ENCODE data around the gene TCEANC.
"Not testable (repeated sequence)": the region's sequence is repeated elsewhere in the genome, so short reads cannot be mapped to it uniquely, and the experiment has no call there.

The TCEANC gene

GRCh38 chrX:13622401-13622964 lies 30.5 kb upstream of the TCEANC start:
- Histone ChIP-seq H3K4me3 (ENCODE audit: insufficient read length, low read depth) (no peak overlapping the region), H3K27me3 (ENCODE audit: insufficient read depth, insufficient read length) (no peaks in the 10 kb centered on the region), H3K9ac (ENCODE audit: insufficient read length, low read depth) (no peak overlapping the region), H3K4me1 (ENCODE audit: insufficient read depth, insufficient read length) (peaks cover 4% of the 10 kb centered on the region), H3K36me3 (ENCODE audit: insufficient read depth, insufficient read length, low read length) (no peaks in the 10 kb centered on the region), H3K9me3 (ENCODE audit: insufficient read depth, low read length) (peaks cover 17% of the 10 kb centered on the region; the same call in 1 of the 2 replicates)
- no peak for DNase-seq (ENCODE audit: low read depth, low spot score)
- TF ChIP-seq YY1 (IDR thresholded peaks at IDR 0.05; ENCODE audit: insufficient read depth, insufficient read length) (no peak), ZNF274 (IDR thresholded peaks at IDR 0.05; ENCODE audit: low read depth, low read length) (no peak), SUZ12 (IDR thresholded peaks at IDR 0.05; ENCODE audit: extremely low read depth, insufficient read depth, insufficient read length) (no peak)

DNA sequence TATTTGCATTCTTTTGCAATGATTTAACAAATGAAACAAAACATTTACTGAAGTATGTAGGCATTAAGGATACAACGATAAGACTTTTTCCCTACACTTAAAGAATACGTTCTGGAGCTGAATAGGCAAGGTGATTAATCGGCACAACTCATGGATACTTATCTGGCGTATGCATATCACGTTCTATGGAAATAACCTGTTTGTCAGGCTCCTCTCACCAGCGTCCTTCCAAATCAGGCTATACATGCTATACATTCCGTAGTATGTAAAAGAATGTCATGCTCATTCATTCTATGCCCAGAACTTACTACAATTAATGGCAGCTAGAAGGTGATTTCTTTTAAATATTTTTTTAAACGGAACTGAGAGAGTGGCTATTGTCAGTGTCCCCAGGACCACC lies 25.6 kb upstream of the TCEANC start:
- TF ChIP-seq ZNF274 (IDR thresholded peaks at IDR 0.05; ENCODE audit: low read depth, low read length): no peak
- TF ChIP-seq SUZ12 (IDR thresholded peaks at IDR 0.05; ENCODE audit: extremely low read depth, insufficient read depth, insufficient read length): no peak
- TF ChIP-seq YY1 (IDR thresholded peaks at IDR 0.05; ENCODE audit: insufficient read depth, insufficient read length): no peak
- DNase-seq (ENCODE audit: low read depth, low spot score): no peak
- H3K27me3 ChIP-seq (ENCODE audit: insufficient read depth, insufficient read length): no peaks in the 10 kb centered on the region
- H3K9ac ChIP-seq (ENCODE audit: insufficient read length, low read depth): no peak overlapping the region
- peaks cover 14% of the 10 kb centered on the region; the same call in 1 of the 2 replicates for H3K9me3 ChIP-seq (ENCODE audit: insufficient read depth, low read length)
- no peak overlapping the region for H3K4me3 ChIP-seq (ENCODE audit: insufficient read length, low read depth)
- no peaks in the 10 kb centered on the region for H3K4me1 ChIP-seq (ENCODE audit: insufficient read depth, insufficient read length)
- no peaks in the 10 kb centered on the region for H3K36me3 ChIP-seq (ENCODE audit: insufficient read depth, insufficient read length, low read length)

DNA sequence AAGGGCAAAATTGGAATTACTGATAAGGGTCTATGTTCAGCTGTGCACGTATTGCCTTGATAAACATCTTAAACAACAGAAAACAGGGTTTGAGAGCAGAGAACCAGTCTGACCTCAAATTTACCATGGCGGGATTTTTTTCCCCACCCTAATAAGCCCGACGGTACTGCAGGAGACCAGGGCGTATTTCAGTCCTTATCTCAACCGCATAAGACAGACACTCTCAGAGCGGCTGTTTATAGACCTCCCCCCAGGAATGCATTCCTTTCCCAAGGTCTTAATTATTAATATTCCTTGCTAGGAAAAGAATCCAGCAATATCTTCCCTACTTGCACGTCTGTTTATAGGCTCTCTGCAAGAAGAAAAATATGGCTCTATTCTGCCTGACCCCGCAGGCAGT lies 15.7 kb upstream of the TCEANC start:
- H3K27me3 ChIP-seq (ENCODE audit: insufficient read depth, insufficient read length); H3K9ac ChIP-seq (ENCODE audit: insufficient read length, low read depth); H3K36me3 ChIP-seq (ENCODE audit: insufficient read depth, insufficient read length, low read length); H3K4me3 ChIP-seq (ENCODE audit: insufficient read length, low read depth); DNase-seq (ENCODE audit: low read depth, low spot score); H3K4me1 ChIP-seq (ENCODE audit: insufficient read depth, insufficient read length): not testable (repeated sequence)
- peaks cover 19% of the 10 kb centered on the region; the same call in 1 of the 2 replicates for H3K9me3 ChIP-seq (ENCODE audit: insufficient read depth, low read length)

DNA sequence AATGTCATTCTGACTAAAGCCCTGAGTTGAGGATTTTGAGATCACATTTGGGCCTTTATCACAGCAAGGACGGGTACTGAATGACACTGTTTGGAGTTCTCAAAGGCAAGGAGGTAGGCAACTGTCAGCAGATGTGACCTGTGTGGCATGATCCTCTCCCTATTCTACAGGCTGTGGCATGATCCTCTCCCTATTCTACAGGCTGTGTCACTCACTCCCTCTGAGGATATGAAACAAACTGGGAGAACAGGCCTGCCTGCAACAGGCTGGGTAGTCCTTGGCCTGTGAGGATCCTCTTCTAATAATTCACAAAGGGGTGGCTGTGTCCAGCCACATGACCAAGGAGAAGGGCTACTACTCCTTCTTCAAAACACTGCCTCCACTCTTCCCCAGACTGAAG lies 14.9 kb upstream of the TCEANC start:
- Histone ChIP-seq H3K9ac (ENCODE audit: insufficient read length, low read depth) (no peak overlapping the region), H3K27me3 (ENCODE audit: insufficient read depth, insufficient read length) (no peaks in the 10 kb centered on the region), H3K4me1 (ENCODE audit: insufficient read depth, insufficient read length) (no peaks in the 10 kb centered on the region), H3K4me3 (ENCODE audit: insufficient read length, low read depth) (no peak overlapping the region), H3K36me3 (ENCODE audit: insufficient read depth, insufficient read length, low read length) (no peaks in the 10 kb centered on the region), H3K9me3 (ENCODE audit: insufficient read depth, low read length) (peaks cover 19% of the 10 kb centered on the region; the same call in 1 of the 2 replicates)
- DNase-seq (ENCODE audit: low read depth, low spot score): no peak
- TF ChIP-seq ZNF274 (IDR thresholded peaks at IDR 0.05; ENCODE audit: low read depth, low read length): no peak
- TF ChIP-seq YY1 (IDR thresholded peaks at IDR 0.05; ENCODE audit: insufficient read depth, insufficient read length): no peak
- TF ChIP-seq SUZ12 (IDR thresholded peaks at IDR 0.05; ENCODE audit: extremely low read depth, insufficient read depth, insufficient read length): no peak

DNA sequence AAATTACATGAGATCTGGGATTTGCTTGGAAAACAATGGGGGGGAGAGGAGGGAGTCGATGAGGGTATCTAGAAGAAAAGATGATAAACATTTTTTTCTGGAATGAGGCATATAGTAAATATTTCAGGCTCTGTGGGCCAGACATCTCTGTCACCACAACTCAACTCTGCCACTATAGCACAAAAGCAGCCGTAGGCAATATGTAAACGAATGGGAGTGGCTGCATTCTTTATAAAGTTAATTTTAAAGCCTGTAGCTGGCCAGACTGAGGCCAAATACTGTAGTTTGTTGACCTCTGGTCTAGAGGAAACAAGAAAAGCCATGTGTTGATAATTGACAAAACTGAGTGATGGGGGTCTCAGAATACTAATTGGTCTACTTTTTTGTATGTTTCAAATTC lies 14.1 kb upstream of the TCEANC start:
- H3K9ac ChIP-seq (ENCODE audit: insufficient read length, low read depth): no peak overlapping the region
- DNase-seq (ENCODE audit: low read depth, low spot score): no peak
- peaks cover 19% of the 10 kb centered on the region; the same call in 1 of the 2 replicates for H3K9me3 ChIP-seq (ENCODE audit: insufficient read depth, low read length)
- H3K27me3 ChIP-seq (ENCODE audit: insufficient read depth, insufficient read length): no peaks in the 10 kb centered on the region
- H3K4me3 ChIP-seq (ENCODE audit: insufficient read length, low read depth): no peak overlapping the region
- H3K36me3 ChIP-seq (ENCODE audit: insufficient read depth, insufficient read length, low read length): no peaks in the 10 kb centered on the region
- no peak for TF ChIP-seq ZNF274 (IDR thresholded peaks at IDR 0.05; ENCODE audit: low read depth, low read length)
- TF ChIP-seq SUZ12 (IDR thresholded peaks at IDR 0.05; ENCODE audit: extremely low read depth, insufficient read depth, insufficient read length): no peak
- TF ChIP-seq YY1 (IDR thresholded peaks at IDR 0.05; ENCODE audit: insufficient read depth, insufficient read length): no peak
- H3K4me1 ChIP-seq (ENCODE audit: insufficient read depth, insufficient read length): no peaks in the 10 kb centered on the region

DNA sequence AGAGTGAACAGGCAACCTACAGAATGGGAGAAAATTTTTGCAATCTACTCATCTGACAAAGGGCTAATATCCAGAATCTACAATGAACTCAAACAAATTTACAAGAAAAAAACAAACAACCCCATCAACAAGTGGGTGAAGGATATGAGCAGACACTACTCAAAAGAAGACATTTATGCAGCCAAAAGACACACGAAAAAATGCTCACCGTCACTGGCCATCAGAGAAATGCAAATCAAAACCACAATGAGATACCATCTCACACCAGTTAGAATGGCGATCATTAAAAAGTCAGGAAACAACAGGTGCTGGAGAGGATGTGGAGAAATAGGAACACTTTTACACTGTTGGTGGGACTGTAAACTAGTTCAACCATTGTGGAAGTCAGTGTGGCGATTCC lies 11.3 kb upstream of the TCEANC start:
- DNase-seq (ENCODE audit: low read depth, low spot score); H3K9ac ChIP-seq (ENCODE audit: insufficient read length, low read depth); H3K4me1 ChIP-seq (ENCODE audit: insufficient read depth, insufficient read length); H3K36me3 ChIP-seq (ENCODE audit: insufficient read depth, insufficient read length, low read length); H3K4me3 ChIP-seq (ENCODE audit: insufficient read length, low read depth); H3K9me3 ChIP-seq (ENCODE audit: insufficient read depth, low read length); H3K27me3 ChIP-seq (ENCODE audit: insufficient read depth, insufficient read length): not testable (repeated sequence)

DNA sequence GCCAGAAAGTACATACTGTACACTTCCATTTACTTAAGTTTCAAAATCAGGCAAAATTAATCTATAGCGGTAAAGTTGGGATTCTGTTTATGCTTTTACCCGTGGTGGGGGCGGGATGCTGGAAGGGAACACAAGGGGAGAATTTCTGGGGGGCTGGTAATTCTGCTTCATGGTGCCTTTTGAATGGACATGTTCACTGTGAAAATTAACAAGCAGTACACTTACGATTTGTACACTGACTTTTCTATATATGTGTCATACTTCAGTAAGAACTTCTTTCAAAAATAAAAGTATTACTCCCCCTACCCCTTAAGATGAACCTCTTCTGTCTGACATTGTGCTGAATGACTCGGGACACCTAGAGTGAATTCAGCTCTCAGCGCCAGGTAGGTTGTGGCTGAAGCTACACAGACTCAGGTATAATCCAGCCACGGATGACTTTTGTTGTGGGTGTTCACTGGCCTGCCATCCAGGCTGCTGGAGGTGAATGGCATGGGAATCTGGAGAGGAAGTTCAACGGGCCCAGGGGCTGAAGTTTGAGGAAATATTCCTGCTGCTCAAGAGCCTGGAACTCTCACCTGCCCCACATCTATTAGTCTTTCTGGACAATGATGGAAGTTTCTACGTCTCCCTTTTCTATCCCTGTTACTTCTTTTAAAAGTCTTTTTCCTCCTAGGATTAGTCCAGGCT lies 7.3 kb upstream of the TCEANC start:
- no peaks in the 10 kb centered on the region for H3K36me3 ChIP-seq (ENCODE audit: insufficient read depth, insufficient read length, low read length)
- no peak overlapping the region for H3K9ac ChIP-seq (ENCODE audit: insufficient read length, low read depth)
- no peaks in the 10 kb centered on the region for H3K27me3 ChIP-seq (ENCODE audit: insufficient read depth, insufficient read length)
- H3K4me1 ChIP-seq (ENCODE audit: insufficient read depth, insufficient read length): no peaks in the 10 kb centered on the region
- DNase-seq (ENCODE audit: low read depth, low spot score): no peak
- no peaks in the 10 kb centered on the region for H3K9me3 ChIP-seq (ENCODE audit: insufficient read depth, low read length)
- TF ChIP-seq ZNF274 (IDR thresholded peaks at IDR 0.05; ENCODE audit: low read depth, low read length) (no peak), YY1 (IDR thresholded peaks at IDR 0.05; ENCODE audit: insufficient read depth, insufficient read length) (no peak), SUZ12 (IDR thresholded peaks at IDR 0.05; ENCODE audit: extremely low read depth, insufficient read depth, insufficient read length) (no peak)
- no peak overlapping the region for H3K4me3 ChIP-seq (ENCODE audit: insufficient read length, low read depth)
